HEK293T (cell line): Measurements from ENCODE around the gene CERCAM.
A peak's percentile ranks its signal among the peaks of the same experiment; 100 is the strongest.

Source experiments
- CTCF ChIA-PET: fragments of 350-600 bp; formaldehyde crosslinking; extraction: SDS; loops from one replicate; lab custom pipeline; 2021; ENCODE audit warnings: antibody characterized with exemption, inconsistent platforms; lab: Yijun Ruan, JAX
- POLR2A ChIA-PET: fragments of 350-600 bp; formaldehyde crosslinking; extraction: SDS; loops from one replicate; lab custom pipeline; 2020; ENCODE audit warnings: antibody characterized with exemption, inconsistent platforms; lab: Yijun Ruan, JAX
- DNase-seq: peaks from one replicate; pipeline ENCODE4 v3.0.0; 2012; ENCODE audit warnings: mixed read lengths; ENCODE audit errors: extremely low spot score
- ARNT ChIP-seq: fragments of 450-650 bp; IDR thresholded peaks from 2 replicates; pipeline ENCODE4 v1.6.1; 2017; ENCODE audit warnings: mild to moderate bottlenecking
- BHLHE40 ChIP-seq: fragments of 450-650 bp; IDR thresholded peaks from 2 replicates; pipeline ENCODE4 v1.6.1; 2016; ENCODE audit warnings: mild to moderate bottlenecking, moderate library complexity, borderline replicate concordance
- CTBP1 ChIP-seq: fragments of 450-650 bp; IDR thresholded peaks from 2 replicates; pipeline ENCODE4 v1.6.1; 2016; ENCODE audit warnings: borderline replicate concordance
- ELF4 ChIP-seq: fragments of 450-650 bp; IDR thresholded peaks from 2 replicates; pipeline ENCODE4 v1.6.1; 2017; ENCODE audit warnings: antibody characterized with exemption
- FOXA1 ChIP-seq: fragments of 450-650 bp; IDR thresholded peaks from 2 replicates; pipeline ENCODE4 v1.6.1; 2016; ENCODE audit warnings: mild to moderate bottlenecking
- FOXK2 ChIP-seq: fragments of 450-650 bp; IDR thresholded peaks from 2 replicates; pipeline ENCODE4 v1.6.1; 2016; ENCODE audit warnings: mild to moderate bottlenecking
- FOXM1 ChIP-seq: fragments of 450-650 bp; IDR thresholded peaks from 2 replicates; pipeline ENCODE4 v1.6.1; 2017; ENCODE audit warnings: mild to moderate bottlenecking, borderline replicate concordance
- HDGF ChIP-seq: fragments of 450-650 bp; IDR thresholded peaks from 2 replicates; pipeline ENCODE4 v1.6.1; 2017; ENCODE audit warnings: antibody characterized with exemption, borderline replicate concordance
- L3MBTL2 ChIP-seq: fragments of 450-650 bp; conservative IDR thresholded peaks from 2 replicates; pipeline ENCODE4 v1.6.1; 2016; ENCODE audit warnings: mild to moderate bottlenecking
- LEF1 ChIP-seq: fragments of 450-650 bp; IDR thresholded peaks from 2 replicates; pipeline ENCODE4 v1.6.1; 2017; ENCODE audit warnings: mild to moderate bottlenecking, borderline replicate concordance
- NFRKB ChIP-seq: fragments of 450-650 bp; IDR thresholded peaks from 2 replicates; pipeline ENCODE4 v1.6.1; 2016; ENCODE audit warnings: mild to moderate bottlenecking, moderate library complexity
- PKNOX1 ChIP-seq: fragments of 450-650 bp; IDR thresholded peaks from 2 replicates; pipeline ENCODE4 v1.6.1; 2016
- SP1 ChIP-seq: fragments of 450-650 bp; IDR thresholded peaks from 2 replicates; pipeline ENCODE4 v1.6.1; 2017
- SUZ12 ChIP-seq: fragments of 450-650 bp; IDR thresholded peaks from 2 replicates; pipeline ENCODE4 v1.6.1; 2016; ENCODE audit warnings: mild to moderate bottlenecking
- TARDBP ChIP-seq: fragments of 450-650 bp; IDR thresholded peaks from 2 replicates; pipeline ENCODE4 v1.6.1; 2016
- ZNF384 ChIP-seq: fragments of 450-650 bp; IDR thresholded peaks from 2 replicates; pipeline ENCODE4 v1.6.1; 2016

The CERCAM gene

GRCh38 chr9:128420651-128421481, at the start of gene CERCAM:
CERCAM (plus strand) TSS chr9:128420857; CDS start chr9:128420878, 21 bp downstream.
- POLR2A ChIA-PET = interaction anchor here (0.9 to 1.8 kb wide), 10 partner anchors 9 to 261 kb away, joined by 3 to 7 read pairs (median 4); partner anchors contain the start of genes BBLN, GOLGA2, SWI5 and URM1
- CTCF ChIA-PET = interaction anchor here (0.6 to 1.6 kb wide), 6 partner anchors 9 to 148 kb away, joined by 3 to 6 read pairs (median 3); no protein-coding TSS in a partner anchor
- no peak for TF ChIP-seq FOXA1
- no peak for TF ChIP-seq CTBP1
- TF ChIP-seq PKNOX1 = no peak
- no peak for TF ChIP-seq FOXM1
- no peak for TF ChIP-seq SP1
- no peak for TF ChIP-seq BHLHE40
- no peak for TF ChIP-seq ELF4
- peak; percentile 81 for DNase-seq

GRCh38 chr9:128371630-128372117, 49.0 kb upstream of the CERCAM start:
- no peak for DNase-seq
- no peak for TF ChIP-seq LEF1
- no peak for TF ChIP-seq L3MBTL2
- no peak for TF ChIP-seq ARNT
- TF ChIP-seq ELF4 = no peak
- TF ChIP-seq TARDBP = no peak
- TF ChIP-seq NFRKB = no peak
- no peak for TF ChIP-seq FOXA1
- TF ChIP-seq BHLHE40 = no peak
- TF ChIP-seq CTBP1 = no peak
- TF ChIP-seq FOXK2 = no peak
- TF ChIP-seq SP1 = no peak
- ChIA-PET CTCF (interaction anchor here (0.9 to 1.0 kb wide), 2 partner anchors 11 to 30 kb away, joined by 4 to 6 read pairs; no protein-coding TSS in a partner anchor), POLR2A (interaction anchor here (0.9 to 2.3 kb wide), 12 partner anchors 10 to 158 kb away, joined by 3 to 18 read pairs (median 4); partner anchors contain the start of genes CERCAM, GOLGA2 and SWI5)

- CTCF ChIA-PET = no interaction called here
Measured at GRCh38 chr9:128372188-128372641, 48.4 kb upstream of the CERCAM start.

GRCh38 chr9:128372784-128373183, 47.9 kb upstream of the CERCAM start:
- no peak for TF ChIP-seq L3MBTL2
- no peak for TF ChIP-seq TARDBP
- no peak for TF ChIP-seq LEF1
- no peak for TF ChIP-seq HDGF
- TF ChIP-seq FOXA1 = no peak
- TF ChIP-seq ZNF384 = no peak
- no peak for TF ChIP-seq NFRKB
- TF ChIP-seq PKNOX1 = no peak
- no peak for TF ChIP-seq CTBP1
- no peak for TF ChIP-seq ELF4
- TF ChIP-seq BHLHE40 = no peak
- TF ChIP-seq FOXK2 = no peak
- no peak for TF ChIP-seq FOXM1
- TF ChIP-seq ARNT = no peak
- no peak for TF ChIP-seq SUZ12
- TF ChIP-seq SP1 = no peak
- CTCF ChIA-PET = no interaction called here
- DNase-seq = no peak
- POLR2A ChIA-PET = interaction anchor here (2.3 kb wide), 1 partner anchor 11 kb away, joined by 18 read pairs; no protein-coding TSS in a partner anchor

More at GRCh38 chr9:128372188-128372641, 48.4 kb upstream of the CERCAM start:
- no peak for DNase-seq
- POLR2A ChIA-PET = interaction anchor here (1.3 to 2.3 kb wide), 8 partner anchors 11 to 158 kb away, joined by 3 to 18 read pairs (median 6); partner anchors contain the start of genes CERCAM, GOLGA2 and SWI5
- no peak for TF ChIP-seq BHLHE40
- no peak for TF ChIP-seq FOXA1
- TF ChIP-seq LEF1 = no peak
- TF ChIP-seq ELF4 = no peak
- TF ChIP-seq ZNF384 = no peak
- no peak for TF ChIP-seq L3MBTL2
- no peak for TF ChIP-seq TARDBP
- no peak for TF ChIP-seq SUZ12
- TF ChIP-seq PKNOX1 = no peak
- TF ChIP-seq NFRKB = no peak
- no peak for TF ChIP-seq CTBP1
- TF ChIP-seq HDGF = no peak
- no peak for TF ChIP-seq FOXK2

- POLR2A ChIA-PET = no interaction called here
- no peak for TF ChIP-seq CTBP1
- no peak for TF ChIP-seq FOXA1
- TF ChIP-seq PKNOX1 = no peak
- no peak for TF ChIP-seq ZNF384
- TF ChIP-seq ARNT = no peak
- no peak for DNase-seq
- CTCF ChIA-PET = no interaction called here
Measured at GRCh38 chr9:128374221-128374675, 46.4 kb upstream of the CERCAM start.
